NAMALWA (cell line): ENCODE data around the gene TMEM271.
A peak's percentile ranks its signal among the peaks of the same experiment; 100 is the strongest.

Experiments
- DNase-seq: peaks from one replicate; pipeline ENCODE4 v3.0.0-alpha.2; 2015; ENCODE audit warnings: low spot score

TMEM271 gene

GRCh38 chr4:533318-534100 is 42.6 kb downstream of the TMEM271 start:
- DNase-seq: no peak

- peak; percentile 39 for DNase-seq
These were observed 43.3 kb downstream of the TMEM271 start for GRCh38 chr4:532588-533317.

GRCh38 chr4:531721-532565 is 44.2 kb downstream of the TMEM271 start:
- DNase-seq: no peak

- DNase-seq: no peak
These were observed 45.0 kb downstream of the TMEM271 start for GRCh38 chr4:531076-531475.

- DNase-seq: no peak
These were observed 45.9 kb downstream of the TMEM271 start for GRCh38 chr4:530017-530781.

GRCh38 chr4:529563-529962 is 46.5 kb downstream of the TMEM271 start:
- DNase-seq: no peak

GRCh38 chr4:528835-529234 is 47.3 kb downstream of the TMEM271 start:
- DNase-seq: no peak

GRCh38 chr4:528296-528695 is 47.8 kb downstream of the TMEM271 start:
- DNase-seq: no peak

GRCh38 chr4:526971-527460 is 49.1 kb downstream of the TMEM271 start:
- no peak for DNase-seq

- DNase-seq: no peak
These were observed 49.7 kb downstream of the TMEM271 start for GRCh38 chr4:526189-526909.

- no peak for DNase-seq
These were observed 50.4 kb downstream of the TMEM271 start for GRCh38 chr4:525660-526059.

- DNase-seq: no peak
These were observed 51.9 kb downstream of the TMEM271 start for GRCh38 chr4:524196-524595.
